ENCODE results near the gene CSTA.
"Not testable (repeated sequence)": the region's sequence is repeated elsewhere in the genome, so short reads cannot be mapped to it uniquely, and the experiment has no call there.

Gene CSTA

DNA sequence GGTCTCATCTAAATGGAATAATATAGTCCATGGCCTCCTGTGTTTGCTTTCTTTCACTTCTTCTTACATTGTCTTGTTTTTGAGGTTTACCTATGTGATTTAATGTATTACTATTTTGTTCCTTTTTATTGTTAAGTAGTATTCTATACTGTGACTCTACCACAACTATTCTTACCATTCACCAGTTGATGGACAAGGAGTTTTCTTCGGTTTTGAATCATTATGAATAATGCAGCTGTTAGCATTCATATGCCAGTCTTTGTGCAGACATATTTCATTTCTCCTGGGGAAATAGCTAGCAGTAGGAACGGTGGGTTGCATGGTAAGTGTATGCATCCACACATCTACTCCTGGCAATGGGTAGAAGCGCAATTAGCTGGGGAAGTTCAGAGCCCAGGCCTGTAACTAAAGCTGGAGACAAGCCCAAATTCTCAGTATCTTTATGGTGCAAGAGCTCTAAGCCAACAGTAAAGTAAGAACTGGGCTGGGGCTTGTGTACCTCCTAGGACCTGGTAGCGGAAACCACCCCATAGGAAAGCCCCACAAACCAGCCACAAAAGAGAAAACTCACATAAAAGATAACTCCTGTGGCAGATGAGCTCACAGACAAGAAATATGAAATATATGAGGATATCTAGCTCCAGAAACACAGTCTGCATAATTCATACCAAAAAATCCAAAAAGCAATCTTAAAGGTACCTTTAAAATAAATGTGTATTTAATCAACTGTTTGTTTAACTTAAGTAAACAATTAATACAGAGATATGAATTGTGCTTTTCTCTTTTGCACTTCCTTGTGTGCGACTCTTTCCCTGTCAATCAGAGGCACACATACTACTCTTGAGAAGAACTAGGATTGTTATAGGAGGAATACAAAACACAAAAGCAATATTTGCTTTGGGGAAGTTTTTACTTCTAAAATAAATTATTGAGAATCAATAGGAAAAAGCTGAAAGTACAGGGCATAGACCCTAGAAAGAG is 2.7 kb upstream of the CSTA start:
- DNase-seq = no peak

DNA sequence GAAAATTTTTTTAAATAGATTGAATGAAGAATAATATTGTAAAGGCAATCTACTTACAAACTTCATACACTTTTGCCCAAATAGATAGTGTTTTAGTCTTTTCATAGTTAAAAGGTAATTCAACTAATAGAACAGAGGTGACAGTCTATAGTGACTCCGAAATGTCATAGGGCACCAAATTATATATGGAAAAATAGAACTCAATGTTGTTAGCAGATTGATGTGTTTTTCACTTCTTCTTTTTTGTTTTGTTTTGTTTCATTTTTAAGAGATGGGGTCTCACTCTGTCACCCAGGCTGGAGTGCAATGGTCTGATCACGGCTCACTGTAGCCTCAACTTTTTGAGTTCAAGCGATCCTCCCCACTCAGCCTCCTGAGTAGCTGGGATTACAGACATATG is 721 bp downstream of the CSTA start:
- DNase-seq = no peak

DNA sequence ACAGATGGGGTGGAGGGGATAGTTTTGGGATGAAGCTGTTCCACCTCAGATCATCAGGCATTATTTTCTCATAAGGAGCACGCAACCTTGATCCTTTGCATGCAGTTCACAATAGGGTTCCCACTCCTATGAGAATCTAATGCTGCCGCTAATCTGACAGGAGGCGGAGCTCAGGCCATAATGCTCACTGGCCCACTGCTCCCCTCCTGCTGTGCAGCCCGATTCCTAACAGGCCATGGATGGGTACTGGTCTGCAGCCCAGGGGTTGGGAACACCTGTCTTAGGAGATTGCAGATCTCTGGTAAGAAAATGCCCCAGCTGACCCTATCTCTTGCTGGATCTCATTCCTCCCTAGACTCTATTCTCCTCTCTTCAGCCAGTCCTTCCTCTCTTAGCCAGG is 6.8 kb downstream of the CSTA start:
- DNase-seq = no peak

DNA sequence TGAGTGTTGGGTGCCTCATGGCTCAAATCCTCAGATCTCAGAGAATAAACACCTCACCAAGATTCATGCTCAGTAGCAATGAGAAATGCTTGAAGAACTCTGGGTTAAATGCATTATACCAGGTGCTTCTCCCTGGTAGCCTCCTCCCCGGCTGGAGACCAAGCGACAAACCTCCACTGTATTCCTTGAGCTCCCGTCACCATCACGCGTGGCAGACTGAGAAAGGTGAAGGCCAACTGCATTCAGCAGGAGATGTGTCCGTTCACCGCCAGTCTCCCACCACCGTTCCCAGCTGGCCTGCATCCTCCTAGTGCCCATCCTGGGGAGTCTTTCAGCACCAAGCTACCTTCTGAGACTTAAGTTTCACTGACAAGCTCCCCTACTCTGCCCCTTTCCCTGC is 7.5 kb downstream of the CSTA start:
- DNase-seq = no peak

DNA sequence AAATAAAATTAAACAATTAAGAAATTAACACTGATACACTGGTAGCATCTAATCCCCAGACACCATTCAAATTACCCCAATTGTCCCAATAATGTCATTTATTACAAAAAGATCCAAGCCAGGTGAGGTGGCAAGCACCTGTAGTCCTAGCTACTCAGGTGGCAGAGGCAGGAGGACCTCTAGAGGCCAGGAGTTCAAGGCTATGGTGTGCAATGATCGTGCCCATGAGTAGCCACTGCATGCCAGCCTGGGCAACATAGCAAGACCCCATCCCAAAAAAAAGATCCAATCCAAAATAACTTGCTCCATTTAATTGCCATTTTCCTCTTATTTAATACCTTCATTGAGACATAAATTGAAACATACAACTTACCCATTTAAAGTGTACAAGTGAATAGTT is 17.8 kb downstream of the CSTA start:
- no peak for DNase-seq

DNA sequence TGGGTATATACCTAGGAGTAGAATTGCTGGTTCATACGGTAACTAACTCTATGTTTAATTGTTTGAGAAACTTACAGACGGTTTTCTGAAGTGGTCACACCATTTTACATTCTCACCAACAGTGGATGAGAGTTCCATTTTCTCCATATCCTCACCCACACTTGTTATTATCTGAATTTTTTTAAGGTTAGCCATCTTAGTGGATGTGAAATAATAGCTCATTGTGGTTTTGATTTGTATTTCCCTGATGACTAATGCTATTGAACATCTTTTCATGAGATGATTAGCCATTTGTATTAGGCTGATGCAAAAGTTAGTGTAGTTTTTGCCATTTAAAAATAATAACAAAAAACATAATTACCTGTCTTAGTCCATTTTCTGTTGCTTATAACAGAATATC is 18.6 kb downstream of the CSTA start:
- no peak for DNase-seq

DNA sequence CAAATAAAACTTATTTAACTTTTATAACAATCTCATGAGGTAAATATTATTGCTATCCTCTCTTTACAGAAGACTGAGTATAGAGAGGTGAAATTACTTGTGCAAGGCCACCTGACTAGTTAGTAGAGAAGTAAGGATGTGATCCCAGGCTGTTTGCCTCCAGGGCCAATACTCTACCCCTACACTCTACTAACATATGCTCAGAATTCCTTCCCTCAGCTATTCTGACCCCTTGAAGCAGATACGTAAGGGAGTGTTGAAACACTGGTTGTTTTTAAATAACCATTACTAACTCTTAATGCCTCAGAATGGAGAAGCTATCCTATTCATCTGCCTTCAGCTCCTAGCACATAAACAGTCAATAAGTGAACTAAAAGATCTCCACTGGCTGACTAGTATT is 24.1 kb downstream of the CSTA start:
- no peak for DNase-seq

DNA sequence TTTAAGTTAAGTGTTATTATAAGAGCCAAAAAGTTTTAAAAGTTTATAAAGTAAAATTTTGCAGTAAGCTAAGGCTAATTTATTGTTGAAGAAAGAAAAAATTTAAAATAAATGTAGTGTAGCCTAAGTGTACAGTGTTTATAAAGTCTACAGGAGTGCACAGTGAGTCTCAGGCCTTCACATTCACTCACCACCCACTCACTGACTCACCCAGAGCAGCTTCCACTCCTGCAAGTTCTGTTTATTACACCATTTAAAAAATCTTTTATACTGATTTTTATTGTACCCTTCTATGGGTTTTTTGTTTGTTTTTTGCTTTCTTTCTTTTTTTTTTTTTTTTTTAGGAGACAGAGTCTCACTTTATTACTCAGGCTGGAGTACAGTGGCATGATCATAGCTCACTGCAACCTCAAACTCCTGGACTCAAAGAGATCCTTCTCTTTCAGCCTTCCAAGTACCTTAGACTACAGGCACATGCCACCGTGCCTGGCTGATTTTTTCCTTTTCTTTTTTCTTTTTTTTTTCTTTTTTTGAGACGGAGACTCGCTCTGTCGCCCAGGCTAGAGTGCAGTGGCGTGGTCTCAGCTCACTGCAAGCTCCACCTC is 25.9 kb downstream of the CSTA start:
- DNase-seq = no peak

DNA sequence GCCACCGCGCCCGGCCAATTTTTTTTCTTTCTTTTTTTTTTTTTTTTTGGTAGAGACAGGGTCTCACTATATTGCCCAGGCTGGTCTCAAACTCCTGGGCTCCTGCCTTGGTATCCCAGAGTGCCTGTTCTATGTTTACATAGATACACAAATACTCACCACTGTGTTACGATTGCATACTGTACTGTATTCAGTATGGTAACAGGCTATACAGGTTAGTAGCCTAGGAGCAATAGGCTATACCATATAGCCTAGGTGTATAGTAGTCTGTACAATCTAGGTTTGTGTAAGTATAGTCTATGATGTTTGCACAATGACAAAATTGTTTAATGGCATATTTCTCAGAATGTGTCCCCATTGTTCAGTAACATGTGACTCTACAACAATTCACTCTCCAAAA is 26.6 kb downstream of the CSTA start:
- DNase-seq = no peak

DNA sequence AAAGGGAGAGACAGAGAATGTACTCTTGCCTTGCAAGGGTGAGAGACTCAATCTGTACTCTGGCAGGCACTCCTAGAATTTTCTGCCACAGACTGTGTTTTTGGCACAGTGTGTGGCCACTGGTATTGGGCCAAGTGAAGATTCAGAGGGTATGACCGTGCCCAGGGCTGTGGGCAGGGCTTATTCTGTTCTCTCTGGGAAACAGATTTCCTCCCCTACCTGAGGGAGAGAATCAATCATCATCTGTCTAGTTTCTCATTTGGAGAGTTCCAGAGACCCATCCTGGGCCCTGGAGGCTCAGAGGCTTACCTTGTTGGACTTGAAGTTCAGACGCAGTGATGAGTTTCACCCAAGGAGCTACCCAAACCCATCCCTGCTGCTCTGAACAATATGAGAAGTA is 28.2 kb downstream of the CSTA start:
- no peak for DNase-seq

DNA sequence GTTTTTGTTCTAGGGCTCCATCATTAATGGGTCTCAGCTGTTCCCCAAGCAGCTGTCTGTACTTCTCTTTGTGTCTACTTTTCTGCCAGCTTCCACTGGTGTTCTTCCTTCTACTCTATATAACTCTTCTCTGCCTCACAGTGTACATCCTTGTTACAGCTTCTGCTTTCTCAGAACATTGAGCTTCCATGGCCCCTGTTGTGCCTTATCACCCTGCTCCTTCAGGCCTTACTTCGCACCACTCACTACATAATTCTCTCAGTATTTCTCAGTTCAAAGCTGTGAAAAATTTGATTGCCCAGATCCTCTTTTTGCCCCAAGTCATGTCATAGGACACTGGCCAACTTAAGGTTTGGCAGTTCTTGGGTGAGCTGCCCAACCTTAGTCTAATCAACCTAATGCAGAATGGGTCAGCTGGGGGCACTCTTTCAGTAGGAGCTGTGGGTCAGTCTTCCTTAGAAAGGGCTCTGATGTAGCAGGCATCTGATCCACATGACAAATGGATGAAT is 28.9 kb downstream of the CSTA start:
- DNase-seq = no peak

DNA sequence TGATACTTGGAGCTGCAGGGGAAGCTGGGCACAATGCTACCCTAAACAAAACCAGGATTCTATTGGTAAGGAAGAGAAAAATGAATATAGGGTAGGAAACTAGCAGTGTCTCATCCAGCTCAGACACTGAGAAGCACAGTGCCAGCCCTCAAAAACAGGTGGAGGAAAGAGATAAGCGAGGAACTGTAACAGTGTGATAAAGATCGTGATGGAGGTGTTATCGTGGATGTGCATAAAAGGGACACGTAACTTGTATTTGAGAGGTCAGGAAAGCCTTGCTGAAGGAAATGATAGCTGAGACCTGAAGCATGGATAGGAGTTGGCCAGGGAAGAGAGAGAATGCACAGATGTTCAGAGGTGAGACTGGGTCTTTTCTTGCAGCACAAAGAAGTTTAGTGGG is 30.6 kb downstream of the CSTA start:
- no peak for DNase-seq

DNA sequence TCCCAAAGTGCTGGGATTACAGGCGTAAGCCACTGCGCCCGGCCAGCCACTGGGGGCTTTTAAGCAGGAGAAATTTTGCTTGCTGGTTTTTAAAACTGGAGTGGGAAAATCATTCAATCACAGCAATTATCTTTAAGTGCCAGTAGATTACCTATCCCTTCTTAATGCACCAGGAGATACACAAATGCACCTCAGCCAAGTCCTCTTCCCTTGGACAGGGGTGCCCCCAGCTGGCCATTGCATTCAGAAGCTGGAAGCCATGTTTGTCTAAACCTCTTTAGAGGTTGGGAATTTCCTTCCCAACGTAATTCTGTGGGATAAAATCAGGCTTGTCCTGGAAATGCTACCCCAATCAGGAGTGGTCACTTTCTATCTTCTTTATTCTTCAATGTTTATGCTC is 31.4 kb downstream of the CSTA start:
- no peak for DNase-seq

DNA sequence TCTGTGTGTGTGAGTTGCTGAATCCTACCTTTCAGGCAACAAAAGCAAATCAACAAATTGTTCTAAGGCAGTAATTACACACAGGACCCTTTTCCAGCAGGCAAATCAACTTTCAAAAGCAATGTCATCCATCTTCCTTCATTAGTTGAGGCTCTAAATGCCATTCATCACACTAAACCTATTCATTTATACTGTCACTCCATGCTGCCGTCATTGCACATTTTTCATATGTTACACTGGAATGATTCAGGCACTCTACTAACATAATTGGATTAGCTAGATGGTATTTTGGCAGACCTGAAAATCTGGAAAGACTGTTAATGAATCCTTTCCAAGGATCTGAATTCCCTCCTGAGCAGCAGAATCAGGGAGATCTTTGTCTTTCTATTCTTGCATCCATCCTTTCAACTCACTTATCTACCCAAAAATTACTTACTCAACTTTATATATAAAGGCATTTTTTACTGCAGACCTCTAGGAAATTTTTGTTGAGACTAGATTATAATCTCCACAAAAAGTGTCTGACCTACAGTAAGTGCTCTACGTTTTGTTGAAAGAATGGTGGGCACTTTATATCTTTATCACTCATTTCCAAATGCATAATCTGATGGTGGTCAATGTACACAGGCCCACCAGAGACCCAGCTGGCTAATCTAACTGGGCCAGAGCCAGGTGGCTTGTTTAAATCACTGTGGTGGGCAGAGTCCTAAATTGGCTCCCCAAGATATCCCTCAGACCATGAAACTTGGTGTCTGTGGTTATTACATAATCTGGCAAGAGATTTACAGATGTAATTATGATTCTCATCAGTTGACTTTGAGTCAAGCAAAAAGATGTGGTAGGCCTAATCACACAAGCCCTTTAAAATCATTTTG is 33.0 kb downstream of the CSTA start:
- no peak for DNase-seq

DNA sequence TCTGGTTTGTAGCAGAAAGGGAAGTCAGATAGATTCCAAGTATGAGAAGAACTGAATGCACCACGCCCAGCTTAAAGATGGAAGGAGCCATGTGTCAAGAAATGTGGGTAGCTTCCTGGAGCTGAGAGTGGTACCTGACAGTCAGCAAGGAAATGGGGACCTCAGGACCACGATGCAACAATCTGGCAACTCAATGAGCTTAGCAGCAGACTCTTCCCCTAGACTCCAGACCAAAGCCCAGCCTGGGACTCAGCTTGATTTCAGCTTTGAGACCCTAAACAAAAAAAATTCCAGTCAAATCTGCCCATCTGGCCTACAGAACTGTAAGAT is 33.6 kb downstream of the CSTA start:
- no peak for DNase-seq

DNA sequence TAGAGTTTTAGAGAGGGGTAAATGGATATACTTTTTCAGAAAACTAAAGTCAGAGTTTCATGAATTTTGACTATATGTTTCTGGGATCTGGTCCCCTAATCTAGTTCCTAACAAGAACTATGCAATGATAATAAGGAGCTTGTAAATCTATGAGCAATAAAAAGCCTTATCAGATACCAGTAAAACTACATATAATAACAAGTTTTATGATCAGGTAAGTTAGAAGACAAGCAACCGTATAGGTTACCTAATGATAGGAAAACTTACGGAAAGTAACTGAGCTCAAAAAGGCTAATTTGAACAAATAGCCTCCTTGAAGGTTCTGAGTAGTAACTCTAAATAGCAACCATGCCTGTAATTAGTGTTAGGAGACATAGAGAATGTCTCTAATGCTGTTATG is 37.0 kb downstream of the CSTA start:
- no peak for DNase-seq

DNA sequence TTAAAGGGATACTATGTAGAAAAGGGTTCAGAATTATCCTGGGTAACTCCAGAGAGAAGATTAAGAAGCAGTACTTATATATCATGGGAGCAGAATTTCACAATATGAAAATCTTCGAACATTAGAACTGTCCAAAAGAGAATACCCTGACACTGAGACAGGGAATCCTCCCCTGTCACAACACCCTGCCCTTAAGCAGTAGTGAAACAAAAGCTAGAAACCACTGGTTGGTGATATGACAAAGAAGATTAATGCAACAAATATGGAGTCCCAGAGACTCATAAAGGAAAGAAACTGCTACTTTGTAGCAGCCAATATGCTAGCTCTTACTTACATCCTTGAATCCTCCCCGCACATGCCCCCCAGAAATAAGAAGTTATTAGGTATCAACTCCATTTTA is 39.4 kb downstream of the CSTA start:
- no peak for DNase-seq

DNA sequence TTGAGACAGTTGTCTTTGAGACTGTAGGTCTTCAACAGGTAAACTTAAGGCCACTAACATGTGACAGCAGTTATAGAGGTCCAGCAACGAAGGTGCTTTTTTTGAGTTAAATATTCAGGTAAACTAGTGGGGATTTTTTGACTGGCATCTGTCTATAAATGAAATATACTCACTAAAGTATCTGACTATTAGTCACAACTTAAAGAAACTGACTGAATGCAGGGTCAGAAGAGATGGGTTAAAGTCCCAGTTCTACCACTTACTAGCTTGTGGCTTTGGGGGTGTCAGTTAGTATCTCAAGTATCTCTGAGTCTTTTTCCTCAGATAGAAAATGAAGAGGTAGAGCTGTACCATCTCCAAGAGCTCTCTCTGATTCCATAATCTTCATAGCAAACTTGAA is 40.0 kb downstream of the CSTA start:
- no peak for DNase-seq

DNA sequence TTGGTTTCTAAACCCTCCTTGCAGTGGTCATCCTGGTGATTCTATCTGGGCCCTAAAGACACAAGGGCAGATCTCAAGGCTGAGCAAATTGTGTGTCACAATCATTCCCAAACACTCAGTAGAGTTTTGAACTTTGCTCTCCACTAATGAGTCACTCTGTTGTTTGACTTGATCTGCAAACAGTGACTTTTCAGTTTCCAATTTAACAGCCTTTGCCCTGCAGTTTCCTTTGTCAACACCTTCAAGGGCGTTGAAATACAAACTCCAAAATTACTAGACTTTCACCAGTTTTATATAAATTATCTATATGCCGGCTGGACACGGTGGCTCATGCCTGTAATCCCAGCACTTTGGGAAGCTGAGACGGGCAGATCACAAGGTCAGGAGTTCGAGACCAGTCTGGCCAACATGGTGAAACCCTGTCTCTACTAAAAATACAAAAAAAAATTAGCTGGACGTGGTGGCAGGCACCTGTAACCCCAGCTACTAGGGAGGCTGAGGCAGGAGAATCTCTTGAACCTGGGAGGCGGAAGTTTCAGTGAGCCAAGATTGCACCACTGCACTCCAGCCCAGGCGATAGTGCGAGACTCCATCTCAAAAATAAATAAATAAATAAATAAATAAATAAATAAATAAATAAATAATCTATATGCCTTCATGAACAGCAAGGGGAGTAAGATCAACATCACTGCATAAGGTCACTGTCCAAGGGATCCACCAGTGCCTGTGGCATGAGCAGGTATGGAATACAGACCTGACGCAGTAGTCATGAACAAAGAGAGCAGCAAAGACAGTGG is 40.7 kb downstream of the CSTA start:
- DNase-seq = not testable (repeated sequence)

DNA sequence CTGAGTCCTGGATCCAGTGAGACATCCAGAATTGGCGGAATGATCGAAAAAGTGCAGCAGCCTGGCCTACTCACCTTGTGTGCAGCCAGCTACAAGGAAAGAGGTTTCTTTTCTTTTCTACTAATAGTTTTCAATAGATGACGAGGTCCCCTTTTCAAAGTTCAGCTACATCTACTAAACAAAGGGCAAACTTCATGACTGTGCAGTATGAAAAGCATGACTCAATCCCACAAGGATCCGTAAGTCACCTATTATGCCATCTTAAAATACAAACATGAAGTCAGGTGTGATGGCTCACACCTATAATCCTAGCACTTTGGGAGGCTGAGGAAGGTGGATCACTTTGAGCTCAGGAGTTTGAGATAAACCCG is 41.3 kb downstream of the CSTA start:
- DNase-seq = no peak

DNA sequence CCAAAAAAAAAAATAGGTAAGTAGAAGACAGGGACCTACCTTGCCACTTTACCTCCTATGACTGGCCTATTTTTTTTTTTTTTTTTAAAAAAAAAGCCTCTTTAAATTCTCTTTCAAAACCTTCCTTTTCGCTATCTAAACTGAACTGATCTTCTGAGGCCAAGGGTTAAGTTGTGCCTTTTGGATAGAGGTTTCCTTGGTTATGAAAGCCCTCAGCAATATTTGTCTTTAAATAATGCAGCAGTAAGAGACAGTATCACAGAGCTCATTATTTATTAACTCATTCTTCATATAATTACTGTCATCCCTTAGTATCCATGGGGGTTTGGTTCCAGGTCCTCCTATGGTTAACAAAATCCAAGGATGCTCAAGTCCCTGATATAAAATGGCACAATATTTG is 49.0 kb downstream of the CSTA start:
- DNase-seq = no peak

DNA sequence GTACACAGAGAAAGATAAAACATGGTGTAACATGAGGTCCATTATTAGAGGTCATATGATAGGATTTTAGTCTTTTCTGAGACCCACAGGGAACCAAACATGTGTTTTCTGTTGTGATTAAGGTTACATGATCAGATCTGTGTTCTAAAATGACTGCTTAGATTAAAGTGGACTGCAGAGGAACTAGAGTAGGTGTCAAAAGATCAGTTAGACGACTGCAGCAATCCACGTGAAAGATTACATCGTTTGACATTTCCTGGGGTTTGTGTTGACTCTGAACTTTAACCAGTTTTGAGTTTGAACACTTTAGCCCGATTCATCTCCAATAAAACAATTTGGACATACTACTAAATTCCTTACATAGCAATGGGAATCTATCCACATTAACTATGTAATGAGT is 52.9 kb downstream of the CSTA start:
- no peak for DNase-seq

Measured in stimulated activated CD4-positive, alpha-beta T cell treated with anti-CD3 and anti-CD28 coated beads, Interleukin-2, amount 100 ng/mL, for 48 hours (primary cell).